NB4 (cell line): ENCODE results near the gene WNT9B.

Experiments used
- CTCF ChIP-seq: IDR thresholded peaks from one replicate; pipeline ENCODE4 v1.5.1; 2012; ENCODE audit warnings: low read depth, low read length
- MAX ChIP-seq: IDR thresholded peaks from 2 replicates; pipeline ENCODE4 v1.6.1; 2011; ENCODE audit warnings: low read depth, low read length
- POLR2A ChIP-seq: IDR thresholded peaks from 2 replicates; pipeline ENCODE4 v1.6.1; 2011; ENCODE audit warnings: mild to moderate bottlenecking; ENCODE audit not compliant: insufficient read length; ENCODE audit errors: extremely low read depth

GRCh38 chr17:46854515-46854914 lies 3.1 kb downstream of the WNT9B start:
- TF ChIP-seq CTCF: no peak
- TF ChIP-seq MAX: no peak
- TF ChIP-seq POLR2A: no peak
